Measurements from ENCODE around the gene PPFIA1.

- TF ChIP-seq CTCF (IDR thresholded peaks at IDR 0.05; ENCODE audit: poor library complexity) (no peak), EZH2 (IDR thresholded peaks at IDR 0.05; ENCODE audit: borderline replicate concordance) (no peak), EZH2phosphoT487 (IDR thresholded peaks at IDR 0.05; ENCODE audit: low read depth, severe bottlenecking, unreplicated experiment) (no peak)
These were observed 71.5 kb downstream of the PPFIA1 start for GRCh38 chr11:70341881-70342429.

All from hepatocyte (in vitro differentiated cells).